MG63 (cell line): ENCODE measurements around the gene LCOR. TPM values are rescaled to one million over a fixed set of nuclear protein-coding genes. Genes with fewer than 3 reads are reported as not detected.

Experiments used
- DNase-seq: peaks from one replicate; pipeline ENCODE4 v3.0.0-alpha.2; 2020
- H3K27me3 ChIP-seq: fragments of 250-450 bp; sonication (Bioruptor Pico); 2 replicates; pipeline ENCODE4 v1.5.1; 2020; ENCODE audit warnings: mild to moderate bottlenecking, moderate library complexity
- H3K36me3 ChIP-seq: fragments of 250-450 bp; sonication (Bioruptor Pico); 2 replicates; pipeline ENCODE4 v1.5.1; 2020; ENCODE audit warnings: mild to moderate bottlenecking, moderate library complexity
- H3K4me3 ChIP-seq: fragments of 250-450 bp; sonication (Bioruptor Pico); 2 replicates; pipeline ENCODE4 v1.5.1; 2020; ENCODE audit warnings: mild to moderate bottlenecking, moderate library complexity
- H3K9me3 ChIP-seq: fragments of 250-450 bp; sonication (Bioruptor Pico); 2 replicates; pipeline ENCODE4 v1.5.1; 2020; ENCODE audit warnings: mild to moderate bottlenecking, moderate library complexity
- total RNA-seq: library from RNA; depleted of rRNA; stranded (reverse); fragments of >200 nt; shearing (Covaris generic); gene quantifications from 2 replicates; pipeline ENCODE4 v1.2.3, GENCODE V29; 2014; ENCODE audit warnings: low replicate concordance

Gene LCOR
- total RNA-seq, 1 experiment from 2014 or later: 4.3 TPM

- H3K36me3 ChIP-seq: no peaks in the 10 kb centered on the region
Observed at GRCh38 chr10:96902731-96903358, 70.7 kb downstream of the LCOR start.

GRCh38 chr10:96904648-96905047 lies 72.5 kb downstream of the LCOR start:
- H3K4me3 ChIP-seq: no peak overlapping the region
- H3K27me3 ChIP-seq: no peaks in the 10 kb centered on the region
- peaks cover 4% of the 10 kb centered on the region; the same call in 1 of the 2 replicates for H3K36me3 ChIP-seq
- H3K9me3 ChIP-seq: no peaks in the 10 kb centered on the region
- no peak for DNase-seq

More at GRCh38 chr10:96902731-96903358, 70.7 kb downstream of the LCOR start:
- DNase-seq: no peak
- Histone ChIP-seq H3K4me3 (no peak overlapping the region), H3K27me3 (no peaks in the 10 kb centered on the region), H3K9me3 (no peaks in the 10 kb centered on the region)

GRCh38 chr10:96906864-96907263 lies 74.8 kb downstream of the LCOR start:
- H3K4me3 ChIP-seq: no peak overlapping the region
- H3K36me3 ChIP-seq: peaks cover 5% of the 10 kb centered on the region
- H3K9me3 ChIP-seq: no peaks in the 10 kb centered on the region
- no peak for DNase-seq
- no peaks in the 10 kb centered on the region for H3K27me3 ChIP-seq

GRCh38 chr10:96910488-96911395 lies 78.6 kb downstream of the LCOR start:
- Histone ChIP-seq H3K9me3 (no peaks in the 10 kb centered on the region), H3K4me3 (no peak overlapping the region), H3K27me3 (no peaks in the 10 kb centered on the region), H3K36me3 (peaks cover 17% of the 10 kb centered on the region)
- DNase-seq: no peak

- Histone ChIP-seq H3K27me3 (no peaks in the 10 kb centered on the region), H3K9me3 (no peaks in the 10 kb centered on the region), H3K36me3 (peaks cover 23% of the 10 kb centered on the region), H3K4me3 (no peak overlapping the region)
- no peak for DNase-seq
Observed at GRCh38 chr10:96912405-96912804, 80.3 kb downstream of the LCOR start.

- Histone ChIP-seq H3K27me3 (no peaks in the 10 kb centered on the region), H3K4me3 (no peak overlapping the region), H3K36me3 (peaks cover 23% of the 10 kb centered on the region), H3K9me3 (no peaks in the 10 kb centered on the region)
- no peak for DNase-seq
Observed at GRCh38 chr10:96913906-96914305, 81.8 kb downstream of the LCOR start.

GRCh38 chr10:96917628-96918027 lies 85.5 kb downstream of the LCOR start:
- no peaks in the 10 kb centered on the region for H3K9me3 ChIP-seq
- H3K27me3 ChIP-seq: no peaks in the 10 kb centered on the region
- H3K4me3 ChIP-seq: no peak overlapping the region
- no peak for DNase-seq
- peaks cover 42% of the 10 kb centered on the region for H3K36me3 ChIP-seq

GRCh38 chr10:96918214-96919002 lies 86.3 kb downstream of the LCOR start:
- Histone ChIP-seq H3K9me3 (no peaks in the 10 kb centered on the region), H3K27me3 (no peaks in the 10 kb centered on the region), H3K36me3 (peaks cover 35% of the 10 kb centered on the region), H3K4me3 (no peak overlapping the region)
- no peak for DNase-seq

- H3K36me3 ChIP-seq: peaks cover 39% of the 10 kb centered on the region
- no peak overlapping the region for H3K4me3 ChIP-seq
- no peaks in the 10 kb centered on the region for H3K9me3 ChIP-seq
- H3K27me3 ChIP-seq: no peaks in the 10 kb centered on the region
- DNase-seq: no peak
Observed at GRCh38 chr10:96919785-96920430, 87.8 kb downstream of the LCOR start.

GRCh38 chr10:96921655-96922054 lies 89.6 kb downstream of the LCOR start:
- no peak for DNase-seq
- no peaks in the 10 kb centered on the region for H3K9me3 ChIP-seq

GRCh38 chr10:96922978-96923948 lies 91.2 kb downstream of the LCOR start:
- no peak for DNase-seq
- H3K9me3 ChIP-seq: no peaks in the 10 kb centered on the region
- H3K36me3 ChIP-seq: peaks cover 43% of the 10 kb centered on the region
- H3K27me3 ChIP-seq: no peaks in the 10 kb centered on the region
- no peak overlapping the region for H3K4me3 ChIP-seq

More at GRCh38 chr10:96921655-96922054, 89.6 kb downstream of the LCOR start:
- Histone ChIP-seq H3K4me3 (no peak overlapping the region), H3K27me3 (no peaks in the 10 kb centered on the region), H3K36me3 (peaks cover 39% of the 10 kb centered on the region)

GRCh38 chr10:96924861-96925260 lies 92.8 kb downstream of the LCOR start:
- Histone ChIP-seq H3K9me3 (no peaks in the 10 kb centered on the region), H3K27me3 (no peaks in the 10 kb centered on the region), H3K4me3 (no peak overlapping the region), H3K36me3 (peaks cover 38% of the 10 kb centered on the region)
- DNase-seq: no peak

- Histone ChIP-seq H3K9me3 (no peaks in the 10 kb centered on the region), H3K4me3 (no peak overlapping the region), H3K36me3 (peaks cover 14% of the 10 kb centered on the region), H3K27me3 (no peaks in the 10 kb centered on the region)
- no peak for DNase-seq
Observed at GRCh38 chr10:96930469-96930868, 98.4 kb downstream of the LCOR start.

GRCh38 chr10:96935148-96935547 lies 103.0 kb downstream of the LCOR start:
- Histone ChIP-seq H3K36me3 (peaks cover 2% of the 10 kb centered on the region; the same call in 1 of the 2 replicates), H3K4me3 (no peak overlapping the region), H3K27me3 (no peaks in the 10 kb centered on the region), H3K9me3 (no peaks in the 10 kb centered on the region)
- no peak for DNase-seq

GRCh38 chr10:96935810-96936209 lies 103.7 kb downstream of the LCOR start:
- Histone ChIP-seq H3K27me3 (no peaks in the 10 kb centered on the region), H3K36me3 (peaks cover 2% of the 10 kb centered on the region; the same call in 1 of the 2 replicates), H3K9me3 (no peaks in the 10 kb centered on the region), H3K4me3 (no peak overlapping the region)
- no peak for DNase-seq
